Endothelial cell (in vitro differentiated cells): Measurements from ENCODE around the gene SSH2. TPM values are rescaled to one million over a fixed set of nuclear protein-coding genes. Genes with fewer than 3 reads are reported as not detected.

Experiments used
- DNase-seq: peaks from one replicate; pipeline ENCODE4 v3.0.0; 2021; ENCODE audit warnings: low spot score
- H3K27ac Mint-ChIP-seq: one replicate; pipeline ENCODE4 v1.8.0; 2021; ENCODE audit warnings: mixed read lengths, inconsistent platforms; ENCODE audit not compliant: unreplicated experiment
- H3K27me3 Mint-ChIP-seq: one replicate; pipeline ENCODE4 v1.8.0; 2021; ENCODE audit warnings: mild to moderate bottlenecking, moderate library complexity, mixed read lengths, inconsistent platforms; ENCODE audit not compliant: unreplicated experiment
- H3K36me3 Mint-ChIP-seq: one replicate; pipeline ENCODE4 v1.8.0; 2021; ENCODE audit warnings: mild to moderate bottlenecking, low read depth, mixed read lengths, inconsistent platforms; ENCODE audit not compliant: unreplicated experiment
- H3K4me1 Mint-ChIP-seq: one replicate; pipeline ENCODE4 v1.8.0; 2021; ENCODE audit warnings: mild to moderate bottlenecking, mixed read lengths, inconsistent platforms; ENCODE audit not compliant: unreplicated experiment
- H3K4me3 Mint-ChIP-seq: one replicate; pipeline ENCODE4 v1.8.0; 2021; ENCODE audit warnings: mild to moderate bottlenecking, mixed read lengths, inconsistent platforms; ENCODE audit not compliant: unreplicated experiment
- H3K9me3 Mint-ChIP-seq: one replicate; pipeline ENCODE4 v1.8.0; 2021; ENCODE audit warnings: mixed read lengths, inconsistent platforms; ENCODE audit not compliant: unreplicated experiment
- CTCF ChIP-seq: fragments of 200-600 bp; sonication (generic); IDR thresholded peaks from one replicate; pipeline ENCODE4 v1.5.0; 2021; ENCODE audit warnings: antibody characterized with exemption; ENCODE audit not compliant: unreplicated experiment
- total RNA-seq: library from RNA; stranded (reverse); fragmentation: NEBNext Ultra II Directional; extraction: Animal tissue kit (Norgen Biotek cat#: 25700); gene quantifications from one replicate; pipeline ENCODE4 v1.2.1, GENCODE V29; 2021; ENCODE audit not compliant: unreplicated experiment

Gene SSH2
- total RNA-seq, 1 donor from 2014 or later = 81.2 TPM

DNA sequence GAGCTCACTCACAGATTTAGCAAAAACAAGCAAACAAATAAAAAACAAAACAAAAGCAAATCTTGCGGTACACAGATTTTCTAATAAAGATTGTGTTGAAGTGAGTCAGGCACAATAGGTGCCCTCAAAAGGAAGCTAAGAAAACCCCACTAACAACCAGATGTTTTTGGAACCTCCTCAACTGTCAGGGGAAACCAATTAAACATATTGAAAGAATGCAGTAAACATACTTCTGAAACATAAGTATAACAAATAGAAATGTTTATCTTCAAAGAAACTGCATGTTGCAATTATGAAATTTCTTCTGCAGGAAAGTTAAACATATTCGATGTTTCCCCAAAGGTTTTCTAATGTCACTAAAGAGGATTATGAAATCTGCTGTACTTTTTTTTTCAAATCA is 196.9 kb downstream of the SSH2 start:
- Mint-ChIP-seq H3K9me3 (no peaks in the 10 kb centered on the region), H3K27me3 (peaks cover 1% of the 10 kb centered on the region), H3K4me3 (no peak overlapping the region), H3K27ac (peak overlapping the region; percentile 5), H3K4me1 (peaks cover 20% of the 10 kb centered on the region), H3K36me3 (peaks cover 15% of the 10 kb centered on the region)
- TF ChIP-seq CTCF = no peak
- no peak for DNase-seq

GRCh38 chr17:29732613-29733012 is 197.4 kb downstream of the SSH2 start:
- Mint-ChIP-seq H3K4me1 (peaks cover 25% of the 10 kb centered on the region), H3K9me3 (no peaks in the 10 kb centered on the region), H3K27me3 (peaks cover 1% of the 10 kb centered on the region), H3K36me3 (peaks cover 19% of the 10 kb centered on the region), H3K4me3 (no peak overlapping the region), H3K27ac (peak overlapping the region; percentile 5)
- no peak for TF ChIP-seq CTCF
- DNase-seq = no peak

DNA sequence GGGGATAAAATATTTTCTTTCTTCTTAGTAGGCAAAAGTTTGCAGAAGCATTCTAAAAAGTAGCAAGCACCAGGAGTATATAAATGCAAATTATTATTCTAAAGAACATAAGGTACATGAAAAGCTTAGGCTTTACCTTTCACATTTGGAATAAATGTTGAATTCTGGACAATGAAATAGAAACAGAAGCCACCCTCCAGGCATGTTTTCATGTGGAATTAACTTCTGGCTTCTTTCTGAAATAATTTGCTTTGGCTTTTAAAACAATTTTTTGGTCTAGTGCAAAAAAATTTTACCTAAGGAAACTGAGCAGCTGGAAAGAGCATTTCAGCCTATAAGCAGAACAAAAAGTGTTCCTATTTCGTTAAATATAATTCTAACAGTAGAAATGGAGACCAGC is 197.8 kb downstream of the SSH2 start:
- TF ChIP-seq CTCF = no peak
- H3K36me3 Mint-ChIP-seq = peaks cover 21% of the 10 kb centered on the region
- peaks cover 28% of the 10 kb centered on the region for H3K4me1 Mint-ChIP-seq
- DNase-seq = no peak
- no peak overlapping the region for H3K27ac Mint-ChIP-seq
- H3K4me3 Mint-ChIP-seq = no peak overlapping the region
- H3K9me3 Mint-ChIP-seq = no peaks in the 10 kb centered on the region
- peaks cover 1% of the 10 kb centered on the region for H3K27me3 Mint-ChIP-seq

- Mint-ChIP-seq H3K27ac (no peak overlapping the region), H3K36me3 (peaks cover 21% of the 10 kb centered on the region)
Measured at GRCh38 chr17:29731589-29731929, 198.5 kb downstream of the SSH2 start.

GRCh38 chr17:29728490-29728889 is 201.5 kb downstream of the SSH2 start:
- H3K36me3 Mint-ChIP-seq = peaks cover 29% of the 10 kb centered on the region

More at GRCh38 chr17:29731589-29731929, 198.5 kb downstream of the SSH2 start:
- Mint-ChIP-seq H3K27me3 (peaks cover 1% of the 10 kb centered on the region), H3K4me3 (no peak overlapping the region), H3K4me1 (peaks cover 34% of the 10 kb centered on the region), H3K9me3 (no peaks in the 10 kb centered on the region)
- DNase-seq = no peak
- TF ChIP-seq CTCF = no peak

More at GRCh38 chr17:29728490-29728889, 201.5 kb downstream of the SSH2 start:
- H3K27me3 Mint-ChIP-seq = peaks cover 8% of the 10 kb centered on the region
- no peak for TF ChIP-seq CTCF
- no peaks in the 10 kb centered on the region for H3K9me3 Mint-ChIP-seq
- H3K27ac Mint-ChIP-seq = peak overlapping the region; percentile 100
- H3K4me3 Mint-ChIP-seq = peak overlapping the region; percentile 70
- no peak for DNase-seq
- H3K4me1 Mint-ChIP-seq = peaks cover 55% of the 10 kb centered on the region
